Chondrocyte (in vitro differentiated cells): Measurements from ENCODE around the gene DIAPH2. TPM values are rescaled to one million over a fixed set of nuclear protein-coding genes. Genes with fewer than 3 reads are reported as not detected.

Experiments used
- DNase-seq: peaks from one replicate; pipeline ENCODE4 v3.0.0; 2021; ENCODE audit warnings: mixed read lengths, low spot score
- H3K27ac Mint-ChIP-seq: one replicate; pipeline ENCODE4 v1.8.0; 2021; ENCODE audit warnings: mild to moderate bottlenecking, moderate library complexity, mixed read lengths; ENCODE audit not compliant: unreplicated experiment
- H3K27me3 Mint-ChIP-seq: 2 replicates; pipeline ENCODE4 v1.8.0; 2021; ENCODE audit warnings: low read depth, mixed read lengths
- H3K36me3 Mint-ChIP-seq: 2 replicates; pipeline ENCODE4 v1.8.0; 2021; ENCODE audit warnings: low read depth, mixed read lengths
- H3K4me1 Mint-ChIP-seq: 2 replicates; pipeline ENCODE4 v1.8.0; 2021; ENCODE audit warnings: low read depth, mild to moderate bottlenecking, mixed read lengths
- H3K4me3 Mint-ChIP-seq: one replicate; pipeline ENCODE4 v1.8.0; 2021; ENCODE audit warnings: mild to moderate bottlenecking, moderate library complexity, mixed read lengths; ENCODE audit not compliant: unreplicated experiment
- H3K9me3 Mint-ChIP-seq: 2 replicates; pipeline ENCODE4 v1.8.0; 2021; ENCODE audit warnings: low read depth, mixed read lengths
- total RNA-seq: library from RNA; stranded (reverse); gene quantifications from 3 replicates; pipeline ENCODE4 v1.2.1, GENCODE V29; 2021
- TF ChIP-seq, protein P1 (sequence below): fragments of 200-600 bp; sonication (generic); IDR thresholded peaks from 2 replicates; pipeline ENCODE4 v1.5.0; 2021; ENCODE audit warnings: antibody characterized with exemption, mild to moderate bottlenecking, moderate library complexity

The DIAPH2 gene
- total RNA-seq, 1 donor from 2014 or later, result 14.5 TPM

GRCh38 chrX:97252111-97252510 is 567.5 kb downstream of the DIAPH2 start:
- H3K27me3 Mint-ChIP-seq, result no peaks in the 10 kb centered on the region
- peaks cover 2% of the 10 kb centered on the region for H3K36me3 Mint-ChIP-seq
- H3K4me1 Mint-ChIP-seq, result no peaks in the 10 kb centered on the region
- H3K4me3 Mint-ChIP-seq, result no peak overlapping the region
- TF ChIP-seq, protein P1, sequence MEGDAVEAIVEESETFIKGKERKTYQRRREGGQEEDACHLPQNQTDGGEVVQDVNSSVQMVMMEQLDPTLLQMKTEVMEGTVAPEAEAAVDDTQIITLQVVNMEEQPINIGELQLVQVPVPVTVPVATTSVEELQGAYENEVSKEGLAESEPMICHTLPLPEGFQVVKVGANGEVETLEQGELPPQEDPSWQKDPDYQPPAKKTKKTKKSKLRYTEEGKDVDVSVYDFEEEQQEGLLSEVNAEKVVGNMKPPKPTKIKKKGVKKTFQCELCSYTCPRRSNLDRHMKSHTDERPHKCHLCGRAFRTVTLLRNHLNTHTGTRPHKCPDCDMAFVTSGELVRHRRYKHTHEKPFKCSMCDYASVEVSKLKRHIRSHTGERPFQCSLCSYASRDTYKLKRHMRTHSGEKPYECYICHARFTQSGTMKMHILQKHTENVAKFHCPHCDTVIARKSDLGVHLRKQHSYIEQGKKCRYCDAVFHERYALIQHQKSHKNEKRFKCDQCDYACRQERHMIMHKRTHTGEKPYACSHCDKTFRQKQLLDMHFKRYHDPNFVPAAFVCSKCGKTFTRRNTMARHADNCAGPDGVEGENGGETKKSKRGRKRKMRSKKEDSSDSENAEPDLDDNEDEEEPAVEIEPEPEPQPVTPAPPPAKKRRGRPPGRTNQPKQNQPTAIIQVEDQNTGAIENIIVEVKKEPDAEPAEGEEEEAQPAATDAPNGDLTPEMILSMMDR, result no peak
- no peaks in the 10 kb centered on the region for H3K9me3 Mint-ChIP-seq
- H3K27ac Mint-ChIP-seq, result no peak overlapping the region
- DNase-seq, result no peak

DNA sequence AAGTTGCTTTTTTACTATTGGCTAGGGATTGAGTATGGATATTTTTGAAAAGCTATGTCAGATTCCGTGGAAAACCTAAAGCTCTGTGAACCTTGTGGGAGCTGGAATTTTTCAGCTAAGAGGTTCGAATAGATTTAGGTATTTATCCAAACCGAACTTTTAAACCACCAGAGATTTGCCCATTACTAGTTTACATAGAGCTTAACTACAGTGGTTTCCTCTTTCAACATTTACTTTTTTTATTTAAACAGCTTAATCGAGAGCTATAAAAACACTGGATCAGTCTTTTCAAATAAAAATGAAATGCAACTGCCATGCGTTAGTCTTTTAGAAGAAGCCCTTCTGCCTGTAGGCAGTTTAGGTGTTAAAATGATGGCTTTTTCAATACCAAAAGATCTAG is 576.0 kb downstream of the DIAPH2 start:
- no peaks in the 10 kb centered on the region for H3K27me3 Mint-ChIP-seq
- TF ChIP-seq, protein P1, result no peak
- no peak overlapping the region for H3K4me3 Mint-ChIP-seq
- DNase-seq, result no peak
- no peaks in the 10 kb centered on the region for H3K9me3 Mint-ChIP-seq
- no peaks in the 10 kb centered on the region for H3K4me1 Mint-ChIP-seq
- H3K27ac Mint-ChIP-seq, result no peak overlapping the region
- H3K36me3 Mint-ChIP-seq, result no peaks in the 10 kb centered on the region

GRCh38 chrX:97266406-97267121 is 581.9 kb downstream of the DIAPH2 start:
- Mint-ChIP-seq H3K27ac (no peak overlapping the region), H3K9me3 (no peaks in the 10 kb centered on the region), H3K27me3 (no peaks in the 10 kb centered on the region), H3K4me3 (no peak overlapping the region), H3K36me3 (no peaks in the 10 kb centered on the region), H3K4me1 (peaks cover 22% of the 10 kb centered on the region)
- no peak for DNase-seq
- TF ChIP-seq, protein P1, result no peak

- H3K27me3 Mint-ChIP-seq, result no peaks in the 10 kb centered on the region
- H3K9me3 Mint-ChIP-seq, result no peaks in the 10 kb centered on the region
- no peak overlapping the region for H3K27ac Mint-ChIP-seq
- H3K4me3 Mint-ChIP-seq, result no peak overlapping the region
- TF ChIP-seq, protein P1, result no peak
- H3K36me3 Mint-ChIP-seq, result no peaks in the 10 kb centered on the region
- DNase-seq, result no peak
- H3K4me1 Mint-ChIP-seq, result peaks cover 22% of the 10 kb centered on the region
These were observed 582.9 kb downstream of the DIAPH2 start for GRCh38 chrX:97267396-97268181.

GRCh38 chrX:97268182-97268680 is 583.6 kb downstream of the DIAPH2 start:
- H3K27me3 Mint-ChIP-seq, result no peaks in the 10 kb centered on the region
- H3K36me3 Mint-ChIP-seq, result no peaks in the 10 kb centered on the region
- no peak for DNase-seq
- TF ChIP-seq, protein P1, result no peak
- H3K4me3 Mint-ChIP-seq, result no peak overlapping the region
- H3K9me3 Mint-ChIP-seq, result no peaks in the 10 kb centered on the region
- H3K4me1 Mint-ChIP-seq, result peaks cover 22% of the 10 kb centered on the region
- H3K27ac Mint-ChIP-seq, result no peak overlapping the region
